Measurements from ENCODE around the gene MAD1L1. TPM values are rescaled to one million over a fixed set of nuclear protein-coding genes. Genes with fewer than 3 reads are reported as not detected.

Gene MAD1L1
- total RNA-seq, 4 donors from 2014 or later = 21.0 to 49.7 (median 29.8) TPM

- no peak for TF ChIP-seq CTCF (IDR thresholded peaks at IDR 0.05; ENCODE audit: low read depth)
Observed at GRCh38 chr7:1994931-1995330, 237.8 kb downstream of the MAD1L1 start.

DNA sequence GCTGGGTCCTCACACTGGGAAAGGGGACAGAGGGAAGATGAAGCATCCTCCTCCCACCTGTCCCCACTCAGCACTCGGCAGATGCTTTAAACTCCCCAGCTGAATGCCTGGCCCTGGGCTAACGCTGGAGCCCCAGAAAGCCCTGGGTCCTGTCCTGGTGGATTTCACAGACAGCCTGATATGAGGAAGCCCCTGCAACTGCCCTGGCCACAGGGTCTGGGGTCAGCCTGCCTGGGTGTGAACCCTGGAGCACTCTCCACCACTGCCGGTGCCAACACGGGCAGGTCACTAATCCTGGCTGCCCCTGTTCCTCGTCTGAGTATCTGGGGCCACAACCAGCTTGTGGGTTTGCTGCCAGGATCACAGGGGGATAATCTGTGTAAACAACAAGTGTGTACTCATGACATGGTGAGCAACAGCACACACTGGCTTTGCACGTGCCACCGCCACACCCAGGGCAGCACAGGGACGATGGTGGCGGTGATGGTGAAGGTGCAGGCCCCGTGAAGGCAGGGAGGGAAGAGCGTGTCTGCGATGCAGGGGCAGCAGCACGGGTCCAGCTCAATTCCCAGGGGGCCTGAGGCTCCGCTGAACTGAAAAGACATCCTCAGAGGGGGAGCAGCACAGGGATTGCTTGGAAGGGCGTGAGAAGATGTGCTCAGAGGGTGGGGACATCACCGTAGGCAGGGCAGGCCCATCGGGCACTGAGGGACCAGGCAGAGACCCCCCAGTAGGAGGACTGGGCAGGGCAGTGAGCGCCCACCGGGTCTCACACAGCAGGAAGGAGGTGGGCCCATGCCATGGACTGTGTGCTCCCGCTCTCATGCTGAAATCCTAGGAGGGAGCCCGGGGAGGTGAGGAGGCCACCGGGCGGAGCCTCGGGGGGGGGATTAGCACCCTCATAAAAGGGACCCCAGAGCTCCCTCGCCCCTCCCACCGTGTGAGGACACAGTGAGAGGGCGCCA is 238.7 kb downstream of the MAD1L1 start:
- no peak for TF ChIP-seq CTCF (IDR thresholded peaks at IDR 0.05; ENCODE audit: low read depth)

- TF ChIP-seq CTCF (IDR thresholded peaks at IDR 0.05; ENCODE audit: low read depth) = no peak
Observed at GRCh38 chr7:1993031-1993695, 239.6 kb downstream of the MAD1L1 start.

DNA sequence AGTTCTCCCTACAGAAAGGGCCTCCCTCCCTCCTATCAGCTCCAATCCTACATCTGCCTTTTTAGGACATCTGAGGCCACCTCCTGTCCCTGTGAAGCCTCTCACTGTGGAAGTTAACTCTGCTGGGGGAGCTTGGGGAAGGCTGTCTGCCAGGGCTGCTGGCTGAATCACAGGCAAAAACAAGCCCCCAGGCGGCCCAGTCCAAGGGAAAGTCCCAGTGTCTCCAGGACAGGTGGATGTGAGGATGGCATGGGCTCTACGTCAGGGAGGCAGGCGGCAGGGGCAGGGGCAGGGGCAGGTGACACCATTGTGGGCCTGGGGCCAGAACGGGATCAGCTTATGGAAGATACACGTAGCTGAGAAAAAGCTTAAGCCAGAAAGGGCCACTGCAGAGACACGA is 240.2 kb downstream of the MAD1L1 start:
- TF ChIP-seq CTCF (IDR thresholded peaks at IDR 0.05; ENCODE audit: low read depth) = no peak

DNA sequence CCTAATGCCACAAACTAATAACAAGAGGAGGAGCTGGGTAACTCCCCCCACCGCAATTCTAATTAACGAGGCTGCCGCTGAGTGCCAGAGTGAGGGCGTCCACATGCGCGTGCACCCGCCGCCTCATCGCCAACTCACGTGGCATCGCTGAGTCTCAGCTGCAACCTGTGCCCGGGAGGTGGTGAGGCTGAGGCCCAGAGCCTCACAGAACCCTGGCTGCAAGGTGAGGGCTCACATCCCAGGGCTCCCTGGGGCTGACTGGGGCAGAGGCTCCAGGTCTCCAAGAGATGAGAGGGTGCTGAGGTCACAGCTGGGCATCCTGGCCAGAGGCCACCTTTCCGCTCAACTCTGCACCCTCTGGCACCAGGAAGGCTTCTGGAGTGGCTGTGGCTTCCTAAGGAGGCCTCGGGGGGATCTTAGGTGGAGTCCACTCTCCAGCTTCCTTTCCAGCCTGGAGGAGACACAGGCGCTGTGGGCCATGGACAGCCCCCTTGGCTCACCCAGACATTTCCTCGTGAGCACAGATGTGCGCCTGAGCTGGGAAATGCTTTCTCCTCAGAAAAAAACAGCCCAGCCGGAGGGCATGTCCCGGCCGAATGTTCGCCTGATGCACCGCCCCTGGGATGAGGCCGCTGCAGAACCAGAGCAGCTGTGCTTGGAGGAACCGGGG is 242.6 kb downstream of the MAD1L1 start:
- no peak for TF ChIP-seq CTCF (IDR thresholded peaks at IDR 0.05; ENCODE audit: low read depth)

DNA sequence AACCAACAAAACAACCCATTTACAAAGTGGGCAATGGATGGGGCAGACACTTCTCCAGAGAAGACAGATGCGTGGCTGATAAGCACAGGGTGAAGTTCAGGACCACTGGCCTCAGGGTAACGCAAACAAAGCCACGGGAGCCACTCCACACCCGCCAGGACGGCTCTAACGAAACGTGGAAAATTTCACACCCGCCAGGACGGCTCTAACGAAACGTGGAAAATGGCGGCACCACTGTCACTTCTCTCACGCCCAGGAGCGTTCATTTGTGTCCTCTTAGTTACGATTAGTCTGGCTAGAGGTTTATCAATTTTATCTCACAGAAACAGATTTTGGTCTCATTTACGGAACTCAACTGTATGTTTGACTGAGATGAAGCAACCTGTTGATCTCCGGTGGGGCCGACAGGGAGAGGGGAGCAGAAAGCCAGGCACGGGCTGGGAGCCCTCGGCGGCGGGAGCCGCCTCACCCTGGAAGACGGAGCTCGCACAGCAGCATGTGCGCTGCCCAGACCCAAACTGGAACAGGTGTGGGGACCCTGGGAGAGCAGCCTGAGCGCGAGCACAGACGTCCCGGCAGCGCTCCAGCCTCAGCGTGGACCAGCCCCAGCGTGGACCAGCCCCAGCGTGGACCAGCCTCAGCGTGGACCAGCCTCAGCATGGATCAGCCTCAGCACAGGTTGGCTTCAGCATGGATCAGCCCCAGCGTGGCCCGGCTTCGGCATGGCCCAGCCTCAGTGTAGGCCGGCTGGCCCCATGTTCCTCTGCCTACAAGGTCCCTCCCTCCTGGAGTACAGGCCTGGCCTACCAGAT is 243.5 kb downstream of the MAD1L1 start:
- TF ChIP-seq CTCF (IDR thresholded peaks at IDR 0.05; ENCODE audit: low read depth) = no peak
